Measurements from ENCODE around the gene STX8. TPM values are rescaled to one million over a fixed set of nuclear protein-coding genes. Genes with fewer than 3 reads are reported as not detected.

STX8 gene
- total RNA-seq, 1 donor from 2014 or later = 61.6 TPM

DNA sequence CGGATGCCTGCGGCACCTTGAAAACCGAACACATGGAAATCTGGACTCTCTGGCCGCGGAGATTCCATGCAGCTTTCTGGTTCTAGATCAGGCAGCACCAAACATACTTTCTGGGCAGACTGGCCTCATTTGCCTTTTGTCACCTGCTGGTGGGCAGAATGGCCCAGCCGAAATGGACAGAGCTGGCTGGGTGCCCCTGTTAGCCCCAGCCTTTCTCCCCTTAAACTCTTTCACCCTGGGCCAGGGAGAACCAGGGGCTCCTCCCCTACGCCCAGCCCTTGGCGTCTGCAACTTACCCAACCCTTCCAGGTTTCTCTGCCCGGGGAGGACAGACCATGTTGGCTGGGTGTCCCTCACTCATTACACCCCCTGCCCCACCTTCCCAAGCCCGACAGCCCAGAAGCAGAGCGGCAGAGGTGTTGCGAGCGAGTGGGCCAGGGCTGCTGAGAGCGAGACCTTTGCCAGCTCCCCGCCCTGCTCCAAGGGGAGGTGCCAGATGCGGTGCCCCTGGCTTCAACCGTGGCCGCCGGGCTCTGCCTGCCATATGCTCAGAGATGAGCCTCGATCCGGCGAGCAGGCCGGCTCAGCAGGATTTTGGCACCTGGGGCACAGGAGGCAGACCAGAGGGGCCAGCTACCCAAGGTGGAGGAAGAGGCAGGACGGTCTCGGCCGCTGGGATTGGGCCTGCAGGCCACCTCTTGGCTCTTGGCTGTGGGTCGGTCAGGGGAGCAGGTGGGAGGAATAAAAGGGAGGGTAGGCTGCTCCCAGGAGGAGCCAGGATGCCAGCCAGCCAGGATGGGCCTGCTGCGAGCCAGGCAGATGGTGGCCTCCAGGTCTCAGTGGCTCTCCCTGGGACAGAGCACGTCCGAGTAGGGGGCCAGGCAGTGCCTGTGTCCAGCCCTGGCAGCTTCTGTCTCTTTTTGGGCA, 363.0 kb downstream of the STX8 start:
- H3K9me3 Mint-ChIP-seq (ENCODE audit: unreplicated experiment) = peaks cover 19% of the 10 kb centered on the region
- no peaks in the 10 kb centered on the region for H3K27me3 Mint-ChIP-seq (ENCODE audit: unreplicated experiment)
- H3K27ac Mint-ChIP-seq (ENCODE audit: unreplicated experiment) = no peak overlapping the region
- TF ChIP-seq, protein P1, sequence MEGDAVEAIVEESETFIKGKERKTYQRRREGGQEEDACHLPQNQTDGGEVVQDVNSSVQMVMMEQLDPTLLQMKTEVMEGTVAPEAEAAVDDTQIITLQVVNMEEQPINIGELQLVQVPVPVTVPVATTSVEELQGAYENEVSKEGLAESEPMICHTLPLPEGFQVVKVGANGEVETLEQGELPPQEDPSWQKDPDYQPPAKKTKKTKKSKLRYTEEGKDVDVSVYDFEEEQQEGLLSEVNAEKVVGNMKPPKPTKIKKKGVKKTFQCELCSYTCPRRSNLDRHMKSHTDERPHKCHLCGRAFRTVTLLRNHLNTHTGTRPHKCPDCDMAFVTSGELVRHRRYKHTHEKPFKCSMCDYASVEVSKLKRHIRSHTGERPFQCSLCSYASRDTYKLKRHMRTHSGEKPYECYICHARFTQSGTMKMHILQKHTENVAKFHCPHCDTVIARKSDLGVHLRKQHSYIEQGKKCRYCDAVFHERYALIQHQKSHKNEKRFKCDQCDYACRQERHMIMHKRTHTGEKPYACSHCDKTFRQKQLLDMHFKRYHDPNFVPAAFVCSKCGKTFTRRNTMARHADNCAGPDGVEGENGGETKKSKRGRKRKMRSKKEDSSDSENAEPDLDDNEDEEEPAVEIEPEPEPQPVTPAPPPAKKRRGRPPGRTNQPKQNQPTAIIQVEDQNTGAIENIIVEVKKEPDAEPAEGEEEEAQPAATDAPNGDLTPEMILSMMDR (IDR thresholded peaks at IDR 0.05) = no peak
- DNase-seq (ENCODE audit: extremely low spot score, unreplicated experiment) = no peak
- peaks cover 17% of the 10 kb centered on the region for H3K36me3 Mint-ChIP-seq (ENCODE audit: unreplicated experiment)
- no peak overlapping the region for H3K4me3 Mint-ChIP-seq (ENCODE audit: unreplicated experiment)
- peaks cover 19% of the 10 kb centered on the region for H3K4me1 Mint-ChIP-seq (ENCODE audit: unreplicated experiment)

DNA sequence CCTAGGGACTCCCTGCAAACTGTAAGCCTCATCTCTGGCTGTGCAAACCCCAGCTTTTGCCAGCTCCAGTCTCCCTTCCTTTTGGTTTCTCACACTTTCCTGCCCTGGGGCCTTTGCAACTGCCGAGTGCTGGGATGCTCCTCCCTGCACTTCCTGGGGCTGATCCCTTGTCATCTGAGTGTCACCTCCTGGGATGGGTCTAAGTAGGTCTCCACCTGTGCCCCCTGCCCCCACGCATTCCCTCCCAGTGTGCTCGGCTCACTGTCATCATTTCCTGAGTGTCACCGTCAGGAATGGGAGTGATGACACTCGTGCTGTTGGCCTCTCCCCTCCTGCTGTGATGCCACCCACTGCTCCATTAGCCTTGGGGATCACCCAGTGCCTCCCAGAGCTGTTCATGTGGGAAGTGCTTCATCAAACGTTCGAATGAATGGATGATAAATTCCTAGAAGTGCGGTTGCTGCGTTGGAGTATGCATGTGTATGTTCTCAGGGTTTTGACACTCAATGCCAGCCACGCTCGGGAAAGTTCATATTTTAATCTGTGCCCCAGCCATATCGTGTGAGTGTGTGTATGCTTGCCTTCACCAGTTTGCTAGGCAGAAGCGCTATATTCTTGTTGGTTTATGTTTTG, 364.4 kb downstream of the STX8 start:
- peaks cover 12% of the 10 kb centered on the region for H3K4me1 Mint-ChIP-seq (ENCODE audit: unreplicated experiment)
- peaks cover 15% of the 10 kb centered on the region for H3K9me3 Mint-ChIP-seq (ENCODE audit: unreplicated experiment)
- H3K27me3 Mint-ChIP-seq (ENCODE audit: unreplicated experiment) = peaks cover 5% of the 10 kb centered on the region
- no peak overlapping the region for H3K27ac Mint-ChIP-seq (ENCODE audit: unreplicated experiment)
- H3K36me3 Mint-ChIP-seq (ENCODE audit: unreplicated experiment) = peaks cover 13% of the 10 kb centered on the region
- no peak for DNase-seq (ENCODE audit: extremely low spot score, unreplicated experiment)
- no peak overlapping the region for H3K4me3 Mint-ChIP-seq (ENCODE audit: unreplicated experiment)
- TF ChIP-seq, protein P1 (IDR thresholded peaks at IDR 0.05) = no peak

DNA sequence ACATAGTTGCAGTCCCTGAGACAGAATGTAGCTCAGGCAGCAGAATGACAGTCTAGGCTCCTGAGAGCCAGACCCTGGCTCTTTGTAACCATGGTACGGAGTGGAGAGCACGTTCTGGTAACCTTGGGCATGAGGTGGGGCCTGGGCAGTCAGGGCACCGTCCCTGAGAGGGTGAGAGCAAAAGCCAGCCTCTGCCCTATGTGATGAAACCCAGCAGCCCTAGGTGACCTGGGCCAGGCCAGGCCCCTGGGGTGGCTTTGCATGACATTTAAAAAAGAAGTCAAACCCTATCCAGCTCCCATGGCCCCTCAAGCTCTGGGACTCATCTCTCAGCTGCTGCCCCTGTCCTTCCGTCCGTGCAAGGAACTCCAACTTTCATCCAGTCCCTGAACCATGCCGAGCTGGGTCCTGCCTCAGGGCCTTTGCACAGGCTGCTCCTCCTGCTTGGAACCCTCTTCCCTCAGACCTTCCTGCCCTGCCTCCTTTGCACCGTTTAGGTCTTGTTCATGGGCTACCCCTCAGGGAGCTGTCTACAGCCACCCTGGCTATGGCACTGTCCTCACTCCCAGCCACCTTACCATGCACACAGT, 365.7 kb downstream of the STX8 start:
- H3K9me3 Mint-ChIP-seq (ENCODE audit: unreplicated experiment) = peaks cover 1% of the 10 kb centered on the region
- H3K36me3 Mint-ChIP-seq (ENCODE audit: unreplicated experiment) = peaks cover 3% of the 10 kb centered on the region
- TF ChIP-seq, protein P1 (IDR thresholded peaks at IDR 0.05) = no peak
- H3K27me3 Mint-ChIP-seq (ENCODE audit: unreplicated experiment) = peaks cover 11% of the 10 kb centered on the region
- H3K4me1 Mint-ChIP-seq (ENCODE audit: unreplicated experiment) = peaks cover 12% of the 10 kb centered on the region
- DNase-seq (ENCODE audit: extremely low spot score, unreplicated experiment) = no peak
- no peak overlapping the region for H3K4me3 Mint-ChIP-seq (ENCODE audit: unreplicated experiment)
- no peak overlapping the region for H3K27ac Mint-ChIP-seq (ENCODE audit: unreplicated experiment)

DNA sequence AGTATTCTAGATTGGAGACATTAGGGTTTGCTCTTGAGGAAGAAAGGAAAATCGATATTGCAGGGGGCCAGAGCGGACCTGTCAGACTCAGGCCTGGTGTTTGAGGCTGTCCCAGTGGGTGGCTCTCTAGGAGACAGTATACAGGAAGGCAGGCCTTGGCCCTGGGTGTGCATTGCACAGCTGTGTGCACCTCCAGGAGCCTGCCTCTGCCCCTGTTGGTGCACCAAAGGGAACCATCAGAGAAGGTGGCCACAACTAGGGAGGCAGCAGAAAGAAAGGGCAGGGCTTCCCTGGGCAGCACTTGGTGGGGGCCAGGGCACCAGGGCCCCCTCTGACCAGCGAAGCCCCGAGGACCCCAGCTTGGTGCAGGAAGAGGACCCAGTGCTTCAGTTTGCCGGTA, 366.3 kb downstream of the STX8 start:
- Mint-ChIP-seq H3K27ac (ENCODE audit: unreplicated experiment) (no peak overlapping the region), H3K4me3 (ENCODE audit: unreplicated experiment) (no peak overlapping the region), H3K36me3 (ENCODE audit: unreplicated experiment) (peaks cover 3% of the 10 kb centered on the region), H3K4me1 (ENCODE audit: unreplicated experiment) (peaks cover 12% of the 10 kb centered on the region), H3K9me3 (ENCODE audit: unreplicated experiment) (no peaks in the 10 kb centered on the region), H3K27me3 (ENCODE audit: unreplicated experiment) (peaks cover 13% of the 10 kb centered on the region)
- TF ChIP-seq, protein P1 (IDR thresholded peaks at IDR 0.05) = no peak
- no peak for DNase-seq (ENCODE audit: extremely low spot score, unreplicated experiment)
